Gastroesophageal sphincter (tissue), 3 donors: ENCODE measurements around the gene AGPAT3.

Experiments
- CTCF ChIP-seq, 4 experiments: fragments of 200-600 bp in 2 of 4; fragments of 450-650 bp in 2 of 4; sonication (generic) in 1 of 4; IDR thresholded peaks; one replicate each; pipeline ENCODE4 v1.5.1; 2017 to 2019; ENCODE audit warnings: antibody characterized with exemption in 4 of 4, mild to moderate bottlenecking in 2 of 4, moderate library complexity in 2 of 4
- POLR2AphosphoS5 ChIP-seq: sonication (generic); formaldehyde crosslinking; IDR thresholded peaks from one replicate; pipeline ENCODE4 v1.6.1; 2017; ENCODE audit warnings: antibody characterized with exemption

GRCh38 chr21:43974791-43975468 lies 109.9 kb downstream of the AGPAT3 start:
- no peak for TF ChIP-seq CTCF (IDR thresholded peaks at IDR 0.05)
- no peak for TF ChIP-seq POLR2AphosphoS5
